COLO829 (cell line): ENCODE measurements around the gene GRHPR.
"Not testable (repeated sequence)": the region's sequence is repeated elsewhere in the genome, so short reads cannot be mapped to it uniquely, and the experiment has no call there.

Experiments used
- DNase-seq: peaks from one replicate; pipeline ENCODE4 v3.0.0; 2012; ENCODE audit warnings: low spot score

Gene GRHPR

DNA sequence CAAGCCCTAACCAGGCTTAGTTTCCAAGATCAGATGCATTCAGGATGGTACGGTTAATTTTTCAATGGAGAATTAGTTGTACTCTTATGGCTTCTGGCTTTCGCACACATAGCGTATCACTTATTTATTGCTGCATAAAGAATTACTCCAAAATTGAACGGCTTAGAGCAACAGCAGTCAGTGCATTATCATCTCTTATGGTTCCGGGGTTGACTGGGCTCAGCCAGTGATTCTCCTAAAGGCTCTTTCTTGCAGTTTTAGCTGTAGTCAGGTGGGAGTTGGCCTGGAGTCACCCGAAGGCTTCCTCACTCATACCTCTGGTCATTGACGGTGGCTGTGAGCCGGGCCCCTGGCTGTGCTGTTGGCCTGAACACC is 595 bp upstream of the GRHPR start:
- no peak for DNase-seq

DNA sequence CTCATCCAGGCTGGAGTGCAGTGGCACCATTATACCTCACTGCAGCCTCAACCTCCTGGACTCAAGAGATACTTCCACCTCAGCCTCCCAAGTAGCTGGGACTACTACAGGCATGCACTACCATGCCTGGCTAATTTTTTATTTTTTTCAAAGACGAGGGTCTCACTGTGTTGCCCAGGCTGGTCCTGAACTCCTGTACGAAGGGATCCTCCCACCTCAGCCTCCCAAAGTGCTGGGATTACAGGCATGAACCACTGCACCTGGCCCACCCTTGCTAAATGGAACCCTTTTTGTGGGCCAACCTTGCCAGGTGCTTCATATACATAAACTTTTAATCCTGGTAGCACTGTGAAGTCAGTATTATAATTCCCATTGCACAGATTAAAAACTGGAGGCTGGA is 1.0 kb downstream of the GRHPR start:
- no peak for DNase-seq

DNA sequence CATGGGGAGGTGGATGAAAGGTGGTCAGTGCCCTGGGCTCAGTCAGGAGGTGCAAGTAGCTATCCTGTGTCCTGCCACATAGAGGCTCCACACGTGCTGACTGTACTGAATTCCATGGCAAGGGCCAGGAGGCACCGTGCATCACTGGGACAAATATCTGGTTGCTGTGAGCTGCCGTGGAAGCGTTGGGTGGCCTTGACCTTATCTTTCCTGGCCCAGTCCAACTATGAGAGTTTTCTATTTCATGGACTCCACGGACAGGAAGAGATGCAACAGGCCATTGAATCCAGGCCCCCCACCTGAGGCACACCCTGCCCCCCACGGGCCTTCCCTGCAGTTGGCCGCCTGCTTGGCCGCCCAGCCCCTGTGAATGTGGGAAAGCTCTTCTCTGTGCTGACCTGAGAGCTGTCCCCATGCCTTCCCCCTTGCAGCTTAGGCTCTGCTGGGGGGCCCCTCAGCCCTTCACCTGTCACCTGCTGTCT is 1.7 kb downstream of the GRHPR start:
- DNase-seq, result no peak

DNA sequence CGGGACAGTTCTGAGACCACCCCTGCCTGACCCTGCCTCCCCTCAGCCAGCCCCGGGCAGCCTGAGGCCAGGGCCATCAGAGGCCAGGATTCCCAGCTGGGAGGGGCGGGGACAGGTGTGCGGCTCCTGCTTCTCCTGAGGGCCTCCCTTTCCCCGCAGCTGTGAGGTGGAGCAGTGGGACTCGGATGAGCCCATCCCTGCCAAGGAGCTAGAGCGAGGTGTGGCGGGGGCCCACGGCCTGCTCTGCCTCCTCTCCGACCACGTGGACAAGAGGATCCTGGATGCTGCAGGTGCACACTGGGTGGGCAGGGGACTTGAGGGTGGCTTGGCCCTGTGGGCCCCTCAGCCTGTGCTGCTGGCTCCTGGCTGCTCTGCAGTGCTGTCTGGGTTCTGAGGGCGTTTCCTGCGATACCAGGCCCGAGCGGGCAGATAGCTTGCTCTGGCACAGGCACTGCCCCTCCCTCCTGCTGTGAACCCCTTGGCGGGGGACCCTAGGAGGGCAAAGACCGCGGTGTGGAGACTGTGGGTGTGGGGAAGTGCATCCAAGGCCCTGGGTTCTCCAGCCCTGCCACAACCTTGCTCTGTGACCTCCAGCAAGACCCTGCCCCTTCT is 2.3 kb downstream of the GRHPR start:
- no peak for DNase-seq

DNA sequence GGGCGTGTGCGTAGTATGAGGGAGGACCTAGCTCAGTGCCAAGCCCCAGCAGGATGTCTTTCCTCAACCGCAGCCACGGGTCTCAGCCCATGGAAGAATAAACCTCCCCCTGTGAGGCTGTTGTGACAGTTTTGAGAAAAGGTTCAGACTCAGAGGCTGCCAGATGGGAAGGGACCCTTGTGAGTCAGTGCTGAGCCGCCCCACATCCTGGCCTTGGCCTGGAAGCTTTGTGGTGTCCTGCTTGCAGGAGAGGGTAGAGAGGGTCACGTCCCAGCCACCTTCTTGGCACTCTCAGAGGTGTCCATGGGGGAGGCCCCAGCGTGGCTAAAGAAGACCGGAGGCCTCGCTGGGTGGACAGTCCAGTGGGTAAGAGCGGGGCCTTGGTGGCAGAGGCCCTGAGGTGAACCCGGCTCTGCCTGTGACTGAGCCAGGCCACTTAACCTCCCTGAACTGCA is 2.8 kb downstream of the GRHPR start:
- DNase-seq, result no peak

DNA sequence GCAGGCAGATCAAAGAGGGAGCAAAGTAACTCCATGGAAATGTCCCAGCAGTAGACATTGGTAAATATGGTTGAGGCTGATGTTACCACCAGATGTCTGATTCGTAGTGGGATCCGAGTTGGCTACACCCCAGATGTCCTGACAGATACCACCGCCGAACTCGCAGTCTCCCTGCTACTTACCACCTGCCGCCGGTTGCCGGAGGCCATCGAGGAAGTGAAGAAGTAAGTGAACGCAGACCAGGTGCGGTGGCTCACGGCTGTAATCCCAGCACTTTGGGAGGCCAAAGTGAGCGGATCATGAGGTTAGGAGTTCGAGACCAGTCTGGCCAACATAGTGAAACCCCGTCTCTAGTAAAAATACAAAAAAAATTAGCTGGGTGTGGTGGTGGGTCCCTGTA is 3.9 kb downstream of the GRHPR start:
- not testable (repeated sequence) for DNase-seq

DNA sequence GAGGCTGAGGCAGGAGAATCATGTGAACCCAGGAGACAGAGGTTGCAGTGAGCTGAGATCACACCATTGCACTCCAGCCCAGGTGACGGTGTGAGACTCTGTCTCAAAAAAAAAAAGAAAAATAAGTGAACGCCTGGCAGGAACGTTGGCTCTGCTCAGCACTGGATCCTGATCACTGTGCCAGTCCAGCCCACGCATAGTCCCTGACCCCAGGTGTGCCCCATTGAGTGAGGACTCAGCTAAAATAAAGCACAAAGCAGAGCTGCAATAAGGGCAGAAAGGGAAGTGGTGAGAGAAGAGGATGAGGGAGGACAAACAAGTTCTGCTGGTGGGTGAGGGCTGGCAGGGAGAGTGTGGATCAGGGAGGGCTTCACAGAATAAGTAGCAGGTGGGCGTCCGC is 4.3 kb downstream of the GRHPR start:
- DNase-seq, result no peak

DNA sequence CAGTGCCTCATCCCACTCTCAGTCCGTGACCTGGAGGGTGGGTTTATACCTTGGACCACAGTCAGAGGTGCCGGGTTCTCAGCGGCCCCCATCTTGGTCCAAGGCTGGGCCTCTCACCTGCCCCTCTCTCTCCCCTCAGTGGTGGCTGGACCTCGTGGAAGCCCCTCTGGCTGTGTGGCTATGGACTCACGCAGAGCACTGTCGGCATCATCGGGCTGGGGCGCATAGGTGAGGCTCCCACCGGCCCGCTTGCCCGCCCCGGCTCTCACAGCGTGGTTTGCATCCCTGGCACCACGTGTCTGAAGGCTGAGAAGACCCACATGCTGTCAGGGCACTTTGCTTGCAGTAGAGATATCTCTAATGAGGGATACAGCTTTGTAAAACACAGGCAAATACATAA is 5.8 kb downstream of the GRHPR start:
- DNase-seq, result no peak

DNA sequence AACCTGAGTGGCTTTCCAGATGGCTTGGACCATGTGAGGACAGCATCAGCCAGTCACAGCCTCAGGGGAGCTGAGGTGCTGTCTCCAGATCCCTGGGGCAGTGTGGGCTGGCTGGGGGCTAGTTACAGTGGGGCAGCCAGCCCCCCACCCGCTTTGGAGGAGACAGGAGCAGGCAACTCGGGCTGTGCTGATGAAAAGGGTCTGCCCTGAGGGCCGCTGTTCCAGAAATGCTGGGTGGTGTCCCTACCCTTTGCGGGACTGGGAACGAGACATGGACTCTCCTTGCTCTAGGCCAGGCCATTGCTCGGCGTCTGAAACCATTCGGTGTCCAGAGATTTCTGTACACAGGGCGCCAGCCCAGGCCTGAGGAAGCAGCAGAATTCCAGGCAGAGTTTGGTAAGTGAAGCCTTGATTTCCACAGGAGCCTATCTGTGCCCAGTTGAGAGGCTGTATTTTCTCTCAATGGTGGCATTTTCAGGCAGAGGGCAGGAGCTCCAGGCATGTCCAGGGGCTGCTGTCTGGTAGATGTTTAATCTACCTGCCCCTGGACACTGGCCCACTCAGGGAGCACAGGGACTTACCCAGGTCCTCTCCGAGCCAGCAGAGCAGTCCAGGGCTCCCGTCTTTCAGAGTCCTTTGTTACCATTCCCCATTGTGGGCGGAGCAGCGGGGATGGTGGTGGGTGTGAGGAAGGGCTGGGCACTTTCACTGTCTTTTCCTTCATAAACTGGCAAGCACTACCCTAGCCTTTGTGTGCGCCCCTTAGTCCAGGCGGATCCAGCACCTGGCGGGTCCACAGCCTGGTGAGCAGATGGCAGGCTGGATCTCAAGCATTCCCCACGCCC is 7.2 kb downstream of the GRHPR start:
- DNase-seq, result no peak

DNA sequence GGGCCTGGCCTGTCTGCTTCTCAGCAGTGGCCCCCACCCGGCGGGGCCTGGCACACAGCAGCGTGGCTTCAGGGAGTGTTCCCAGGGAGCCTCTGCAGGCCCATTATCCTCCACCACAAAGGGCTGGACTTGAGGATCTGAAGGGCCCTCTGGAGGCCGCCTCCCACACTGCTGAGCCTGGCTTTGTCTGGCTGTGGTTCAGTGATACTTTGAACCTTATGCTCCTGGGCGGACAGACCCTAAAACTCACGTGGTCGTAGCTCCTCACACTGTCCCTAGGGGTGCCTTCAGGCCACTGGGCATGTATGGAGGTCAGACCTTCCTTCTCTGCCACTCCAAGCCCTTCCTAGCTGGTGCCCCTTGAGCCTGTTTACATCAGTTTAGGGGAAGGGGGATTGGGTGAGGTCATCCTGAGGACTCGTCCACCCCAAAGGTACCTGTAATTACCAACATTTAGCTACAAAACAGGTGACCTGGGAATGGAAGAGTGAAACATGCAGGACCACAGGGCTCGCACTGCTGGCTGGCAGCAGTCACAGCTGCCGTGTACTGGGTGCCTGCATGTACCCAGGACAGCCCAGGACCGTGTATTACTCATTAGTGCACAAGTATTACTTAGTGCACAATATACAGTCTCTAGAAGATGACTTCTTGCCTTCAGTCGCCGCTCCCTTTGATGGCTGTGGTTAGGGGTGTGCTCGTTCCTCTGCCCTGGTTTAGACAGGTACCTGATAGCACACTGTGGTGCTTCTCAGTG is 8.5 kb downstream of the GRHPR start:
- no peak for DNase-seq

DNA sequence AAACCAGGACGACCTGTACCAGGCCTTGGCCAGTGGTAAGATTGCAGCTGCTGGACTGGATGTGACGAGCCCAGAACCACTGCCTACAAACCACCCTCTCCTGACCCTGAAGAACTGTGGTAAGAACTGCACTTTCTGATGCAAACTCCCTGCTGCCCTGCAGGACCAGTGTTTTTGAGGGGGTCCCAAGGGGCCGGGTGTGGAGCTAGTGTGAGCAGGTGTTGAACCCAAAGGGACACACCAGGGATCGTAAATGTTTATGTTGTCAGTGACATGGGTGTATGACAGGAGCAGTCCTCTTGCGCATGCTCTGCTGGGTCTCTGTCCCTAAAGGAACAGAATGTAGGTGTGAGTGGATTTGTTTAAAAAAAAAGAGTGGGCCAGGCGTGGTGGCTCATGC is 9.5 kb downstream of the GRHPR start:
- DNase-seq, result no peak

DNA sequence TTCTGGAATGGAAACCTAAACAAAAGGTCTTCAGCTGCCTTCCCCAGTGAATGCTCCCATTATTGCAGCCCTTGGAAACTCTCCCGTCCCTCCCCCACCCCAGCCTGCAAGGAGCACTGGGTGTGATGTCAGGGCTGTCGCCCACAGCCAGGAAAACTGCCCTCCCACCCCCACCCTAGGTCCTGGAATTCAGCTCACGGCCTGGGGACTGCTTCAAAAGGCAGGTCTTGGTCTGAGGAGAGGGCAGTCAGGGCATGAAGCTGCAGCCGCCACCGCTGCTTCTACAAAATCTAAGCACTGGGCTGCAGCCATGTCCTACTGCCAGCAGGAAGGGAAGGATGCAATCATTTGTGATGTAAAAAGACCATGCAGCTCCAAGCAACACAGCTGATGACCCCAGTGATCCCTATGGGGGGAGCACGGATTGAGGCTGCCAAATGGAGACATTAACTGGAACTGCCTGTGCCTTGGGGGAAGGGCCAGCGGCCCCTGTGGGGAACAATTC is 11.4 kb downstream of the GRHPR start:
- peak; percentile 48 for DNase-seq

DNA sequence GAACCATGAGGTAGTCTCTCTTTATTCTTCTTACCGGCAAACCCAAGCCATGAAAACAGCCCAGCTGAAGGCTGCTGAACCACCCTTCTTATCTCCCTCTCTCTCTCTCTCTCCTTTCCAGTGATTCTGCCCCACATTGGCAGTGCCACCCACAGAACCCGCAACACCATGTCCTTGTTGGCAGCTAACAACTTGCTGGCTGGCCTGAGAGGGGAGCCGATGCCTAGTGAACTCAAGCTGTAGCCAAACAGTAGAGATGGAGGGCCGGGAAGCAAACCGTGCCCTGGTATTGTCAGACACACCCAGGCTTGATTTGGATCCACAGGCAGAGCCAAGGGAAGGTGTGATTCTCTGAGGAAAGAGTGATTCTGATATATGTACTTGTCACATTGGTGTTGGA is 14.0 kb downstream of the GRHPR start:
- DNase-seq, result no peak

DNA sequence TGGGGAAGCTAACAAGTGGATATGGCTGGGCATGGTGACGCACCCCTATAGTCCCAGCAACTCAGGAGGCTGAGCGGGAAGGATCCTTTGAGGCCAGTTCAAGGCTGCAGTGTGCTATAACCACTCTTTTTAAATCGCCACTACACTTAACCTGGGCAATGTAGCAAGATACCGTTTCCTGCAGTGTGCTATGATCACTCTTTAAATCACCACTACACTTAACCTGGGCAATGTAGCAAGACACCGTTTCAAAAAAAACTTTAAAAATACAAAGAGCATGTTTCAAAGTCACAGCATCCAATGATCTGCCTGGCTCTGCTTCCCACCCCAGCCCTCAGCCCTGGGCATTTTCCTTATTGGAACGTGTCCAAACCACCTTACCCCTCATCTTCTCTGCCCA is 14.5 kb downstream of the GRHPR start:
- DNase-seq, result no peak

DNA sequence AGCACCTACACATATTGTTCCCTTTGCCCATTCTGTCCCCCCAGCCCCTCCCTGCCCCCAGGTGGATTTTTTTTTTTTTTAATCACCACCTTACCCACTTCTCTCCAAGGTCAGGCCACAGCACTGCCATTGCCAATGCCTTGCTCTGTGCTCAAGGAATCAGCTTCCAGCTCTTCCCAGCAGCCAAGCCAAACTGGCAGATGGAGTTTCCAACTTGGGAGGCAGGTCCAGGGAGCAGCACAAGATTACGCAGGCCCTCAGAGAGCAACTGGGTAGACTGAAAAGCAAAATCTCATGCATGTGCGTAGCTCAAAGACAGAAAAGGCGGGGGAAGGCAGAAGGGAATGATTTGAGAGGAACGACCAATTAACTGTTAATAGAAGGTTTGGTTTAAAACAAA is 15.1 kb downstream of the GRHPR start:
- DNase-seq, result no peak

DNA sequence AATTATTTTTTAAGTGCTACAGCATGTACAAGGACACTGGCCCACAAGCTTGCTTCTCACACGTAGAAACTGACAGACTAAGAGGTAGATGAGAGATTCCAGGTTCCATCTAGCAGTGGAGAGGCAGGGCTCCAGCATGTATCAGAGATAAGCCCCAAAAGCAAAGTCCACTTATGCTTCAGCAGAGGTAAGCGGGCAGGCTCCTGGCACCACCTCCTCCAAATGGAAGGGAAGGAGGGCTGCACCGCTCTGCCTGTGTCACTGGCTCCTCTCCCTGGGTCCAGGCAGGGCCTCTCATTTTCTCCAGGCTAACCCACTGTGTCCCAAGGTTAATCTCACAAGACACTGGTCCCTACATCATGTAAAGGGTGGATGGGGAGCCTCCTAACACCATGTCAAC is 15.9 kb downstream of the GRHPR start:
- DNase-seq, result no peak

DNA sequence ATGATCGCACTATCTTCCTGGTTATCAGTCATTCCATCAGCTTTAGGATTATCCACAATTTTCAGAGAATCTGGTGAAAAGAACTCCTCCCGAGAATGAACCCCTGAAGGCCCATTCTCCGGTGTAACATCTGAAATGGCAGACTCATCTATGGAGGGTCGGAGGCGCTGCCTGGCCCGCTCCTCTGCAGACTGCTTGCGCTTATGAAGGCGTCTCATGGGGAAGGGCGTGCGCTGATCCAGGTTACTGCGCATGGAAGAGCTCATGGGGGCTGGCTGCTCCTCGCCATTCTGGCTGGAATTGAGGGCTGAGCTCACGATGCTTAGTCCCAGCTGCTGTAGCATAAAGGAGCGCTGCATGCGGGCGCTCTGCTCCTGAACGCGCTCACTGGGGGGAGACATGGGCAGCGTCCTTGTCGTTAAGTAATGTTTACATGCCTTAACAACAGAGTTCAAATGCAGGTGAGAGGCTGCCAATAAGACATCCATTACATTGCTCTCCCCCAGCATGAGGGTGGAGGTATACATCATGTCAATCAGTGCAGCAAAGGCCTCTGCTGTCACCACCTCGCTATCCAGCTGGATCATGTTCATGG is 19.4 kb downstream of the GRHPR start:
- DNase-seq, result no peak

DNA sequence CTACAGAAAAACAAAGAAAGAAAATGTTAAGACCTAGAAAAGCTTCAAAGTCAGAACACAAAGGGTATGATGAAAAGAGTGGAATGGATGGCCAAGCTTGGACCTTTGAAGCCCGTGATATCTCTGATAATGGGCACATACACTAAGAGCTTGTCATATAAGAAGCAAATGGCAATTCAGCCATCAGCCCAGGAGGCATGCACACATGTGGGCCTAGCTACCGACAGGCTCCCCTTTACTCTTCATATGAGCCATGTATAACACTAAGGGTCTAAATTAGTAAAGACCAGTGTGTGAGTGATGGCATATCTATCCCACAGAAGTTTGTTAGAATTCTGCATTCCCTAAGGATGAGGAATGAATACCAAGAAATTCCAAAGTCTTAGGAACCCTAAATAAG is 20.1 kb downstream of the GRHPR start:
- DNase-seq, result no peak

DNA sequence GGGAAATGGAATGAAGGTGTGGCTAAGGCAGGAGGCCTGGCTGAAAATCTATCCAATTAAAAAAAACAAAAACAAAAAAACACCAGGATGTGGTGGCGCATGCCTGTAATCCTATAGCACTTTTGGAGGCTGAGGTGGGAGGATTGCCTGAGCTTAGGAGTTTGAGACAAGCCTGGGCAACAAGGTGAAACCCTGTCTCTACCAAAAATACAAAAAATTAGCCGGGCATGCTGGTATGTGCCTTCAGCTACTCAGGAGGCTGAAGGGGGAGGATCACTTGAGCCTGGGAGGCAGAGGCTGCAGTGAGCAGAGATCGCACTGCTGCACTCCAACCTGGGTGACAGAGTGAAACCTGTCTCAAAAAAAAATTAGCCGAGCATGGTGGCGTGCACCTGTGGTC is 21.1 kb downstream of the GRHPR start:
- no peak for DNase-seq

DNA sequence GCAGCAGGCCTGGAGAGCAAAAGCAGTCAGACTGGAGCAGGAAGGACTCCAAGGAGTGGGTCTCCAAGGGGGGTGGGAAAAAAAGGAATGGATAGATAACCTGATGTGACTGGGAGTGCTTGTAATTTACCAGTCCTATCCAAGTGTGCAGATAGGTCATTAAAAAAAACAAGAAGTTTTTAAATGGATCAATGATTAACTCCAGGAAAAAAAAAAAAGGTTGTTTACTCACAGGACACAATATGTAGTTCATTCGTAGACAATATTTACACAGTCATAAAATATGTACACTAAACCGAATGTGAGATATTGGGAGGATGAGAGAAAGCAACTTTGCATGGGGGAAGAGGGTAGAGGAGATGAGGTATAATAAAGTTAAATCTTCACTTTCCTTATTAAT is 22.4 kb downstream of the GRHPR start:
- no peak for DNase-seq

DNA sequence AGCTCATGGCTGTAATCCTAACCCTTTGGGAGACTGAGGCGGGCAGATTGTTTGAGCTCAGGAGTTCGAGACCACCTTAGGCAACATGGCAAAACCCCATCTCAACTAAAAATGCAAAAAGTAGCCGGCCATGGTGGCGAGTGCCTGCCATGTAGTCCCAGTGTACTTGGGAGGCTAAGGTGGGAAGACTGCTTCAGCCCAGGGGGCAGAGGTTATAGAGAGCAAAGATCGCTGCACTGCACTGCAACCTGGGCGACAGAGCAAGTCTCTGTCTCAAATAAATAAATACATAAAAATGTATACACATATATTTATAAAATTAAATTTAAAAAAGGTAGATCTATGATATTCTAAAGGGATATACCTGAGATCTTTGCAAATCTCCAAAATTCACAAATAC is 23.3 kb downstream of the GRHPR start:
- no peak for DNase-seq

DNA sequence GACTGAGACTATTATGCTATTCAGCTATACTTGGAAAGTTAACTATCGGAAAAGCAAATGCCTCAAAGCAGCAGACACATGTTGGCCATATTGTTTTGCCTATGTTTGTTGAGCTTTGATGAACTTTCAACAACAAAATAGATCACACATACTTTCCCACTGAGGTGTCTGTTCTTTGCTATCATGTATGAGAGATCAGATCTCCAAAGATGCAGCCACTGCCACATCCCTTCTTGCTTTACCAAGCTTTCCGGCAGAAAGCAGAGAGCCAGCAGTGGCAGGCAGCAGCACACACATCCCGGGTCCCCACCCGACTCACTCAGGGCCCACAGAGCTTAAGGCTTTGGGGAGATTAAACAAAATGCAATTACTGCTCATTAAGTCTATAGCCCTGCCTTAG is 23.9 kb downstream of the GRHPR start:
- no peak for DNase-seq
